Calu3 (cell line): Measurements from ENCODE around the gene TMEM266. TPM values are rescaled to one million over a fixed set of nuclear protein-coding genes. Genes with fewer than 3 reads are reported as not detected.

ENCODE experiments used
- BruUV-seq: library from RNA; stranded (reverse); fragments of 400-500 nt; replicated peaks from 2 replicates; lab custom pipeline; 2021; lab: Mats Ljungman, UMichigan
- CTCF ChIA-PET: fragments of 300-600 bp; sonication (Branson Sonifier 250); formaldehyde crosslinking; loops from one replicate; lab custom pipeline; 2022; ENCODE audit warnings: antibody characterized with exemption; lab: Charles Lee
- DNase-seq: peaks from one replicate; pipeline ENCODE4 v3.0.0; 2022
- H3K27ac Mint-ChIP-seq: one replicate; pipeline ENCODE4 v1.8.0; 2022; ENCODE audit warnings: mixed read lengths; ENCODE audit not compliant: unreplicated experiment
- H3K27me3 Mint-ChIP-seq: one replicate; pipeline ENCODE4 v1.8.0; 2022; ENCODE audit warnings: mixed read lengths; ENCODE audit not compliant: unreplicated experiment
- H3K36me3 Mint-ChIP-seq: one replicate; pipeline ENCODE4 v1.8.0; 2022; ENCODE audit warnings: mild to moderate bottlenecking, moderate library complexity, mixed read lengths; ENCODE audit not compliant: insufficient read depth, unreplicated experiment
- H3K4me1 Mint-ChIP-seq: one replicate; pipeline ENCODE4 v1.8.0; 2022; ENCODE audit warnings: mild to moderate bottlenecking, low read depth, mixed read lengths; ENCODE audit not compliant: unreplicated experiment
- H3K4me3 Mint-ChIP-seq: one replicate; pipeline ENCODE4 v1.8.0; 2022; ENCODE audit warnings: mild to moderate bottlenecking, low read depth, moderate library complexity, mixed read lengths; ENCODE audit not compliant: unreplicated experiment
- H3K9me3 Mint-ChIP-seq: one replicate; pipeline ENCODE4 v1.8.0; 2022; ENCODE audit warnings: low read depth, mixed read lengths; ENCODE audit not compliant: unreplicated experiment
- CTCF ChIP-seq: fragments of 200-600 bp; IDR thresholded peaks from one replicate; pipeline ENCODE4 v1.8.0; 2022; ENCODE audit warnings: antibody characterized with exemption; ENCODE audit not compliant: unreplicated experiment
- intact Hi-C: fragments of 100-400 bp; cut with micrococcal nuclease; formaldehyde crosslinking; loops from one replicate; pipeline ENCODE4 v1.10.0; 2022; ENCODE audit not compliant: unreplicated experiment
- total RNA-seq: library from RNA; stranded (reverse); gene quantifications from 2 replicates; pipeline ENCODE4 v1.2.3, GENCODE V29; 2022

TMEM266 gene
- total RNA-seq, 1 experiment from 2014 or later = not detected

DNA sequence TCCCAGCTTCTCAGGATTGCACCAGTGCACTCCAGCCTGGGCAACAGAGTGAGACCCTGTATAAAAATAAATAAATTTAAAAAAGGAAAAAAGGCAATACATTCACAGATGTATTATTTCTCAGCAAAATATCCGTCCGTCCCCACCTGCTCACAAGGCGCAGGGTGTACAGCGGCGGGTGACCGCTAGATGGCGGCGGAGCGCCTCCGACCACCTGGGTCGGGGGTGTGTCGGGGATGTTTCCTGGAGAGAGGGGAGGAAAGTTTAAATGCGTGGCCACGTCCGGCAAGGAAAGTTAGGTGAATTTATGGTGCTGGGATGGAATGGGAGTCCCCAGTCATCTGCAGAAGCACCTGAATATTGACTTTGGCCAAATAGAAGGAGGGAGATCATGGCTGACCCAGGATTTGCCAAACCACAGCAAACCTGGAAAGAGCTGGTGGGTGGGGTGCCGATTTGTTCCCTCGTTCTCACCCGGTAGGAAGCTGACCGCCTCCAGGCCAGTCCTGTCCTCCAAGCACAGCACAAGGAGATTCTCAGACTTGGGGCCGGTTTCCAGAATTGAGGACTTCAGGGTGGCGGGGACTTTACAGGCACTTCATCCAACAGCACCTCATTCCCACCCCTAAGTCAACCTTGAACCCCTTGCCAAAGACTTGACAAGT lies 88.3 kb downstream of the TMEM266 start:
- Mint-ChIP-seq H3K4me3 (peak overlapping the region; percentile 32), H3K9me3 (no peaks in the 10 kb centered on the region), H3K27ac (no peak overlapping the region), H3K4me1 (peaks cover 16% of the 10 kb centered on the region), H3K36me3 (no peaks in the 10 kb centered on the region), H3K27me3 (peaks cover 56% of the 10 kb centered on the region)
- peak; percentile 95 for TF ChIP-seq CTCF
- BruUV-seq = no TSS peak
- intact Hi-C loops = loop anchor here (2.0 kb wide), 1 partner anchor 719 kb away; no protein-coding TSS in a partner anchor
- CTCF ChIA-PET = interaction anchor here (0.7 to 2.0 kb wide), 2 partner anchors 9 to 219 kb away, joined by 3 to 8 read pairs; no protein-coding TSS in a partner anchor
- DNase-seq = peak; percentile 87

DNA sequence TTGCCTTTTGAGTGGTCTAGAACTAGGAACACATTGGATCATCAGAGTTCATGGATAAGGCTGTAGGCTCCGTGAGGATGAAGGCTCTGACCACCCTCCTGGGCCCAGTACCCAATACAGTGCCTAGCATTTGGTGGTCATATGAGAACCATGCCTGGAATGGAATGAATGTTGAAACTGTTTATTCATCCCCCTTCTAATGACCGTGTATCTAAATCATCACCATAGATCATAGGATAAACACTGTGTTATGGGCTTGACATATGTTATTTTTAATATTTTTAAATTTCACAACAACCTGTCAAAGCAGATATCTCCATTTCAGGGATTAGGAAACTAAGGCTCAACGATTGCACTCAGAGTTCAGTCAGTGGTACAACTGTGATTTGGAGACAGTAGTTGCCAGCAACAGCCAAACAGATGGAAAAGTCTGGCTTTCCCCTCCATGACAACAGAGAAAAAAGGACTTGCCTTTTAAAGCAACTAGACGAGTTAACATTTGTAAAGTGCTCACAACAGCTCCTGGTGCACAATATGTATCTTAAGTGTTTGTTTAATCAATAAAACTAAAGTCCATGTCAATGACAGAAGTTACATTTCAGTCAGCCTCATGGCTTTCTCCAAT lies 89.6 kb downstream of the TMEM266 start:
- BruUV-seq = no TSS peak
- no peak for DNase-seq
- no peaks in the 10 kb centered on the region for H3K36me3 Mint-ChIP-seq
- no peak overlapping the region for H3K27ac Mint-ChIP-seq
- peaks cover 55% of the 10 kb centered on the region for H3K27me3 Mint-ChIP-seq
- no peak overlapping the region for H3K4me3 Mint-ChIP-seq
- intact Hi-C loops = no loop called here
- H3K9me3 Mint-ChIP-seq = no peaks in the 10 kb centered on the region
- peaks cover 16% of the 10 kb centered on the region for H3K4me1 Mint-ChIP-seq
- TF ChIP-seq CTCF = no peak
- CTCF ChIA-PET = interaction anchor here (0.5 to 1.7 kb wide), 3 partner anchors 10 to 318 kb away, joined by 3 to 12 read pairs (median 3); no protein-coding TSS in a partner anchor

- Mint-ChIP-seq H3K4me1 (peaks cover 16% of the 10 kb centered on the region), H3K9me3 (no peaks in the 10 kb centered on the region), H3K27me3 (peaks cover 55% of the 10 kb centered on the region), H3K36me3 (no peaks in the 10 kb centered on the region), H3K27ac (no peak overlapping the region), H3K4me3 (no peak overlapping the region)
- intact Hi-C loops = no loop called here
- no TSS peak for BruUV-seq
- no peak for TF ChIP-seq CTCF
- no peak for DNase-seq
- CTCF ChIA-PET = interaction anchor here (0.7 to 1.7 kb wide), 7 partner anchors 11 to 180 kb away, joined by 3 to 12 read pairs (median 3); no protein-coding TSS in a partner anchor
These were observed 90.7 kb downstream of the TMEM266 start for GRCh38 chr15:76150513-76150912.

DNA sequence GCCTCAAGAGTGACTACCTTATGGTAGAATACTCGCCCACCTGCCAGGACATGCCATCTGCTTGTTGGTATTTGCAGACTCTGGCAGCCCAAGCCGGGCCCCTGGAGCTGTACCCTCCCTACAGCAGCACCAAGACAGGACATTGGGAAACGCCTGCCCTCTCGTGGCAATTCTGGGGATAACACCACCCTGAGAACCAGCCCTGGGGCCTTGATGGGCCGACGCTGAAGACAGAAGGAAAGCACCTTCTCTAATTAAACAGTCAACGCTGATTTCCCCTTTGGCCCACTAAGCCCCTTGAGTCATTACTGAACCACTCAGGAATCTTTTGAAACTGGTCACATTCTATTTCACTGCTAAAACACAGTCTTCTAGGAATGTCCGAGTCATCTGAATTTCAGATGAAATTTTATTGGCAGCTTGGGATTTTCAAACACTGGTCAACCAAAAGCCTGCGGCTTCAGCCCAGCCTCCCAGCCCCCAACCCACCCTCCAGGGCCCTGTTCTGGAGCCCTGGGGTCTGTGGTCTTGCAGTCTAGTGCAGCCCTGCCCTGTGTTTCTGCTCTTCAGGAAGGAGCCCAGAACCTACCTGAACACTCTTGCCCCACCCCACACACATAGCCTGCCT lies 91.3 kb downstream of the TMEM266 start:
- CTCF ChIA-PET = interaction anchor here (0.6 to 1.7 kb wide), 7 partner anchors 11 to 836 kb away, joined by 3 to 12 read pairs (median 3); no protein-coding TSS in a partner anchor
- H3K4me3 Mint-ChIP-seq = no peak overlapping the region
- no TSS peak for BruUV-seq
- TF ChIP-seq CTCF = peak; percentile 92
- H3K4me1 Mint-ChIP-seq = peaks cover 16% of the 10 kb centered on the region
- no peaks in the 10 kb centered on the region for H3K36me3 Mint-ChIP-seq
- no peak overlapping the region for H3K27ac Mint-ChIP-seq
- H3K9me3 Mint-ChIP-seq = no peaks in the 10 kb centered on the region
- DNase-seq = peak; percentile 89
- intact Hi-C loops = no loop called here
- peaks cover 55% of the 10 kb centered on the region for H3K27me3 Mint-ChIP-seq
